ENCODE data around the gene SMPD3.
A peak's percentile ranks its signal among the peaks of the same experiment; 100 is the strongest.
"Not testable (repeated sequence)": the region's sequence is repeated elsewhere in the genome, so short reads cannot be mapped to it uniquely, and the experiment has no call there.

The SMPD3 gene

GRCh38 chr16:68448360-68448970, at the start of gene SMPD3:
Gene SMPD3, minus strand, starts transcription at chr16:68448508. Its CDS starts 76,327 bp downstream, at chr16:68372181.
- Histone ChIP-seq H3K79me2 (ENCODE audit: low read length) (no peaks in the 10 kb centered on the region), H3K27ac (ENCODE audit: low read length) (no peak within 1 kb of the TSS), H4K20me1 (ENCODE audit: insufficient read depth, low read length) (peaks cover 4% of the 10 kb centered on the region; the same call in 1 of the 2 replicates), H3K36me3 (replicated peaks; ENCODE audit: low read depth, low read length) (no peaks in the 10 kb centered on the region), H3K27me3 (ENCODE audit: low read depth, low read length) (no peaks in the 10 kb centered on the region), H3K9me3 (ENCODE audit: insufficient read depth, low read length) (no peaks in the 10 kb centered on the region), H3K4me1 (ENCODE audit: low read length) (peaks cover 11% of the 10 kb centered on the region; the same call in 1 of the 2 replicates), H3K4me2 (ENCODE audit: low read length) (peak within 1 kb of the TSS; percentile 92), H2AFZ (ENCODE audit: low read depth, low read length) (0 out of 2 replicates have a peak within 1 kb of the TSS, but pooled peaks have one; percentile 26), H3K9ac (ENCODE audit: low read length) (peak within 1 kb of the TSS; percentile 41; the same call in 1 of the 2 replicates), H3K4me3 (ENCODE audit: low read length) (peak within 1 kb of the TSS; percentile 87)
- TF ChIP-seq CTCF (IDR thresholded peaks at IDR 0.05; ENCODE audit: low read depth, low read length) = no peak
- TF ChIP-seq EZH2phosphoT487 (IDR thresholded peaks at IDR 0.05; ENCODE audit: low read depth) = no peak

GRCh38 chr16:68496689-68497088, 48.4 kb upstream of the SMPD3 start:
- TF ChIP-seq CTCF (IDR thresholded peaks at IDR 0.05; ENCODE audit: low read depth, low read length) = no peak
- TF ChIP-seq EZH2phosphoT487 (IDR thresholded peaks at IDR 0.05; ENCODE audit: low read depth) = no peak
- Histone ChIP-seq H3K27ac (ENCODE audit: low read length) (no peak overlapping the region), H3K9ac (ENCODE audit: low read length) (no peak overlapping the region), H4K20me1 (ENCODE audit: insufficient read depth, low read length) (no peaks in the 10 kb centered on the region), H3K4me3 (ENCODE audit: low read length) (no peak overlapping the region), H3K79me2 (ENCODE audit: low read length) (no peaks in the 10 kb centered on the region), H3K36me3 (replicated peaks; ENCODE audit: low read depth, low read length) (no peaks in the 10 kb centered on the region), H3K9me3 (ENCODE audit: insufficient read depth, low read length) (peaks cover 4% of the 10 kb centered on the region; the same call in 1 of the 2 replicates), H2AFZ (ENCODE audit: low read depth, low read length) (no peak overlapping the region), H3K4me2 (ENCODE audit: low read length) (no peak overlapping the region), H3K4me1 (ENCODE audit: low read length) (no peaks in the 10 kb centered on the region), H3K27me3 (ENCODE audit: low read depth, low read length) (no peaks in the 10 kb centered on the region)

GRCh38 chr16:68494261-68494660, 46.0 kb upstream of the SMPD3 start:
- H4K20me1 ChIP-seq (ENCODE audit: insufficient read depth, low read length); H3K79me2 ChIP-seq (ENCODE audit: low read length); H3K27me3 ChIP-seq (ENCODE audit: low read depth, low read length); H3K36me3 ChIP-seq (replicated peaks; ENCODE audit: low read depth, low read length); H3K4me1 ChIP-seq (ENCODE audit: low read length); H3K9me3 ChIP-seq (ENCODE audit: insufficient read depth, low read length); H2AFZ ChIP-seq (ENCODE audit: low read depth, low read length); H3K27ac ChIP-seq (ENCODE audit: low read length); H3K4me2 ChIP-seq (ENCODE audit: low read length); H3K4me3 ChIP-seq (ENCODE audit: low read length); H3K9ac ChIP-seq (ENCODE audit: low read length): not testable (repeated sequence)

- no peaks in the 10 kb centered on the region for H4K20me1 ChIP-seq (ENCODE audit: insufficient read depth, low read length)
- no peak for TF ChIP-seq EZH2phosphoT487 (IDR thresholded peaks at IDR 0.05; ENCODE audit: low read depth)
- TF ChIP-seq CTCF (IDR thresholded peaks at IDR 0.05; ENCODE audit: low read depth, low read length) = no peak
- no peak overlapping the region for H2AFZ ChIP-seq (ENCODE audit: low read depth, low read length)
- H3K27ac ChIP-seq (ENCODE audit: low read length) = no peak overlapping the region
- no peak overlapping the region for H3K4me2 ChIP-seq (ENCODE audit: low read length)
- H3K9ac ChIP-seq (ENCODE audit: low read length) = no peak overlapping the region
- peaks cover 4% of the 10 kb centered on the region; the same call in 1 of the 2 replicates for H3K9me3 ChIP-seq (ENCODE audit: insufficient read depth, low read length)
- H3K4me3 ChIP-seq (ENCODE audit: low read length) = no peak overlapping the region
- H3K4me1 ChIP-seq (ENCODE audit: low read length) = peaks cover 3% of the 10 kb centered on the region; the same call in 1 of the 2 replicates
- H3K79me2 ChIP-seq (ENCODE audit: low read length) = no peaks in the 10 kb centered on the region
- no peaks in the 10 kb centered on the region for H3K36me3 ChIP-seq (replicated peaks; ENCODE audit: low read depth, low read length)
- no peaks in the 10 kb centered on the region for H3K27me3 ChIP-seq (ENCODE audit: low read depth, low read length)
Measured at GRCh38 chr16:68493412-68494070, 45.2 kb upstream of the SMPD3 start.
